ENCODE results near the gene SDF4.

SDF4 gene

DNA sequence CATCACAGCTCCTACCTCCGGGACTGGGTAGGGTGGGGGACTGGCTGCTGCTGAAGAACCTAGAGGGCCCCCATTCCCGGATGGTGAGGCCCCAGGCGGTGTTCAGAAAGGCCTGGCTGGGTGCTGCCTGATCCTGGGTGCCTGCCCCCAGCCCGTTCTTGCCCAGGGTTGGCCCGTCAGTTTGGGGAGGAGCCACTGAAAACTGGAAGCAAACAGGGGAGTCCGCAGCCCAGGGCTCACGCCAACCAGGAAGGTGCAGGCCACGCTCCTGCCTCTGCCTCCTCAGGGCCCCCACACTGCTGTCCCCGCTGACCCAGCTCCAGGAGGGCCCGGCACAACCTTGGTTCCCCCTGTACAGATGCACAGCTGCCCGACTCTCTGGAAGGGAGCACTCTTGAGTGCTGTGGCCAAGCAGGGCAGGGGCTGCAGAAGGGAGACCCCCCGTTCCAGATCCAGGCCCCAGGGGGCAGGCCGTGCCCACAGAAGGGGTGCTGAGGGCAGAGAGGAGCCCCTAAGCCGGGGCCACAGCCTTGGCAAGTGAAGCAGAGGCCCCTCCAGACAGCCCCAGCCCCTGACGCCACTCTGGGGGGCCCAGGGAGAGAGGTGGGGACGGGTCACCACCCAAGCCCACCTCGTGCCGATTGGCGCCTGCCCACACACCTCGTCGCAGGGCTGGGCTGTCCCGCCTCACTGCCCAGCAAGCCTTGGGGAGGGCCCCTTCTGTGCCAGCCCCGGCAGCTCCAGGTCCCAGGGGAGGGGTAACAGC, 9.2 kb upstream of the SDF4 start:
- Histone ChIP-seq H3K4me1 (ENCODE audit: control insufficient read depth, insufficient read depth, low read length, poor library complexity, severe bottlenecking) (peaks cover 13% of the 10 kb centered on the region), H3K4me3 (ENCODE audit: extremely low read depth, insufficient read depth, low read length, poor library complexity, severe bottlenecking) (no peak overlapping the region), H3K27ac (ENCODE audit: low read depth, low read length, severe bottlenecking) (no peak overlapping the region), H3K9me3 (ENCODE audit: control insufficient read depth, low read length) (no peaks in the 10 kb centered on the region), H3K36me3 (ENCODE audit: control insufficient read depth, insufficient read depth, low read length) (peaks cover 3% of the 10 kb centered on the region)
- 84 to 86% methylated on average over 20 to 21 of the region's 23 CpGs for WGBS, 2 experiments (ENCODE audit: insufficient coverage in 2 of 2)

DNA sequence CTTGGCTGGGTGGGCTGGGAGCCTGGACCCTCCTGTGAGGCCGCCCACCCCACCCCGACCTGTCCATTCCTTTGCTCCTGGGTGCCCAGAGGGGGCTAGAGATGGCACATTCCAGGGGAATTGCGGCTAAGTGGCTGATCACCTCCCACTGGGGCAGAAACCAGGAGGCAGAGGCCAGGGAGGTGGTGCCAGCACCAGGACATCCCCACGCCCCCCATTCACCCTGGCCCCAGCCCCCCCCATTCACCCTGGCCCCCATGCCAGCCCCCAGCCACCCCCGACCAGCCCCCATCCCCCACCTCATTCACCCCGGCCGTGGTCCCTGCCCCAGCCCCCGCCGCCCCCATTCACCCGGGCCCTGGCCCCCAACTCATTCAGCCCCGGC, 8.5 kb upstream of the SDF4 start:
- WGBS, 2 experiments (ENCODE audit: insufficient coverage in 2 of 2): 67% methylated on average over 2 of the region's 11 CpGs; no CpG with 5 or more reads in 1 of the 2 experiments
- Histone ChIP-seq H3K27ac (ENCODE audit: low read depth, low read length, severe bottlenecking) (no peak overlapping the region), H3K4me3 (ENCODE audit: extremely low read depth, insufficient read depth, low read length, poor library complexity, severe bottlenecking) (no peak overlapping the region), H3K36me3 (ENCODE audit: control insufficient read depth, insufficient read depth, low read length) (peaks cover 3% of the 10 kb centered on the region), H3K9me3 (ENCODE audit: control insufficient read depth, low read length) (no peaks in the 10 kb centered on the region), H3K4me1 (ENCODE audit: control insufficient read depth, insufficient read depth, low read length, poor library complexity, severe bottlenecking) (peaks cover 13% of the 10 kb centered on the region)

DNA sequence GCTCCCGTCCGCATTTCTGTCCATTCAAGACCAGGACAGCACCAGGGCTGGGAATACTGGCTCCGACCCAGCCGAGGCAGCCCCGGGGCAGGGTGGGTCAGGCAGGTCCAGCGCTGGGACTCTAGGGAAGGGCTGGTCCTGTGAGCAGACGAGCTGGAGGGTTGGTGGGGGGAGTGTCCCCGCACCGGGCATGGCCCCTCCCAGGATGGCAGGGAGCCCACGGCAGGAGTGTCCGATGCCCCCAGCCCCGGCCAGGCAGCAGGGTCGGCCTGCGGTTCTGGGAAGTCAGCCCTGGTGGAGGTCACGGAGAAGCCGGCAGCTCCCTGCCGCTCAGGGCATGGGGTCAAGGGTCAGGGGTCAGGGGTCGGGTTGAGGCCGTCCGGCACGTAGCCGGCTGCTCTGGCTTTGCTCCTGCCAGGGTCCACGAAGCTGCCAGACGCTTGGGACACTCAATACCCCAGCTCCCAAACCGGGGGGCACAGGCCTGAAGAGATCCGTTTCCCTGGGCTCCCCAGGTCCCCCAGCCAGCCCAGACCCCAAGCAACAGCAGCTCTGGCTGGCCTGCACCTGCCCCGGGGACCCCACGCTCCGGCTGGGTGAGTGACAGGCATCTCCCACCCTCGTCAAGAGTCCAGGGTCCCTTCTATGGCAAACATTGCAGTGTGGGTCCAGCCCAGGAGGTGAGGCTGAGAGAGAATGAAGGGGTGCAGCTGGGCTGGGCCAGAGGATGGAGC, 8.0 kb upstream of the SDF4 start:
- H3K9me3 ChIP-seq (ENCODE audit: control insufficient read depth, low read length): no peaks in the 10 kb centered on the region
- H3K36me3 ChIP-seq (ENCODE audit: control insufficient read depth, insufficient read depth, low read length): peaks cover 6% of the 10 kb centered on the region
- H3K4me1 ChIP-seq (ENCODE audit: control insufficient read depth, insufficient read depth, low read length, poor library complexity, severe bottlenecking): peaks cover 13% of the 10 kb centered on the region
- 83 to 85% methylated on average over 26 to 28 of the region's 30 CpGs for WGBS, 2 experiments (ENCODE audit: insufficient coverage in 2 of 2)
- no peak overlapping the region for H3K4me3 ChIP-seq (ENCODE audit: extremely low read depth, insufficient read depth, low read length, poor library complexity, severe bottlenecking)
- H3K27ac ChIP-seq (ENCODE audit: low read depth, low read length, severe bottlenecking): no peak overlapping the region

DNA sequence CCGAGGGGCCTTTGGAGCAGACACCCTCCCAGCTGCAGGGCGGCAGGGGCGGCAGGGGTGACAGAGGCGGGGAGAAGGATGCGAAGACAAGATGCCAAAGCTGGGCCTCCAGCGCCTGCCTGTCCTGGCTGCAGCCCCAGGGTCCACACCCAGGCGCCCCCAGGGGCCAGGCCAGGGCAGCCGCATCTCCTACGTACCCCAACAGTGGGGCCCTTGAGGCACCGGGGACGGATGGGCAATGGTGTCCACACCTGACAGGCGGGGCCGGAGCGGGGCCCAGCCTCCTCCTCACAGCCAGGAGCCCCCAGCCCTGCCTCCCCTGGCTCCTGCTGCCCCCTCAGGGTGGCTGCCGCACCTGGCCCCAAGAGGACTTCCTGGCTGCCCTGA, 7.4 kb upstream of the SDF4 start:
- no peaks in the 10 kb centered on the region for H3K9me3 ChIP-seq (ENCODE audit: control insufficient read depth, low read length)
- H3K4me3 ChIP-seq (ENCODE audit: extremely low read depth, insufficient read depth, low read length, poor library complexity, severe bottlenecking): no peak overlapping the region
- 89 to 93% methylated on average over 9 to 15 of the region's 15 CpGs for WGBS, 2 experiments (ENCODE audit: insufficient coverage in 2 of 2)
- H3K36me3 ChIP-seq (ENCODE audit: control insufficient read depth, insufficient read depth, low read length): peaks cover 10% of the 10 kb centered on the region
- no peak overlapping the region for H3K27ac ChIP-seq (ENCODE audit: low read depth, low read length, severe bottlenecking)
- H3K4me1 ChIP-seq (ENCODE audit: control insufficient read depth, insufficient read depth, low read length, poor library complexity, severe bottlenecking): peaks cover 13% of the 10 kb centered on the region

DNA sequence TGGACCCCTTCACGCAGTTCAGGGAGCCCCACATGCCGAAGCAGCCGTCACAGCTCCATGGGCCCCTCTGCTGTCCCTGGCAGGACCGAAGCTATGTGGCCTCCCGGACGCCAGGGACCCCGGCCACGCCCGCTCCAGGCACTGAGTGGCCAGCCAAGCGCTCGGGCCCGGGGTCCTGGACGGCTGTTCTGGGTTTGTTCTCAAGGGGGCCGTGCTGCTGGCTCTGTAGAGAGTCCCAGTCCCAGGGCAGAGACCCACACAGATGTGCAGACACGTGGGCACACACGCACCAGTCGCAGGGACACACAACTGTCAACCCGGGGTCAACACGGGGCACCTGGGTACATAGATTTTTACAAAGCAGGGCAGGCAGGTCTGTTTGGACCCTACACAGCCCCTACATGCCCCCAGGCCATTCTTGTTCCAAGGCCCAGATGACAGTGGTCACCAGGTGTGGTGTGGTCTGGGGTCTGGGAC, 6.9 kb upstream of the SDF4 start:
- Histone ChIP-seq H3K27ac (ENCODE audit: low read depth, low read length, severe bottlenecking) (no peak overlapping the region), H3K36me3 (ENCODE audit: control insufficient read depth, insufficient read depth, low read length) (peaks cover 9% of the 10 kb centered on the region), H3K4me3 (ENCODE audit: extremely low read depth, insufficient read depth, low read length, poor library complexity, severe bottlenecking) (no peak overlapping the region), H3K9me3 (ENCODE audit: control insufficient read depth, low read length) (no peaks in the 10 kb centered on the region), H3K4me1 (ENCODE audit: control insufficient read depth, insufficient read depth, low read length, poor library complexity, severe bottlenecking) (peaks cover 13% of the 10 kb centered on the region)
- WGBS, 2 experiments (ENCODE audit: insufficient coverage in 2 of 2): 86 to 88% methylated on average over 17 to 19 of the region's 19 CpGs

DNA sequence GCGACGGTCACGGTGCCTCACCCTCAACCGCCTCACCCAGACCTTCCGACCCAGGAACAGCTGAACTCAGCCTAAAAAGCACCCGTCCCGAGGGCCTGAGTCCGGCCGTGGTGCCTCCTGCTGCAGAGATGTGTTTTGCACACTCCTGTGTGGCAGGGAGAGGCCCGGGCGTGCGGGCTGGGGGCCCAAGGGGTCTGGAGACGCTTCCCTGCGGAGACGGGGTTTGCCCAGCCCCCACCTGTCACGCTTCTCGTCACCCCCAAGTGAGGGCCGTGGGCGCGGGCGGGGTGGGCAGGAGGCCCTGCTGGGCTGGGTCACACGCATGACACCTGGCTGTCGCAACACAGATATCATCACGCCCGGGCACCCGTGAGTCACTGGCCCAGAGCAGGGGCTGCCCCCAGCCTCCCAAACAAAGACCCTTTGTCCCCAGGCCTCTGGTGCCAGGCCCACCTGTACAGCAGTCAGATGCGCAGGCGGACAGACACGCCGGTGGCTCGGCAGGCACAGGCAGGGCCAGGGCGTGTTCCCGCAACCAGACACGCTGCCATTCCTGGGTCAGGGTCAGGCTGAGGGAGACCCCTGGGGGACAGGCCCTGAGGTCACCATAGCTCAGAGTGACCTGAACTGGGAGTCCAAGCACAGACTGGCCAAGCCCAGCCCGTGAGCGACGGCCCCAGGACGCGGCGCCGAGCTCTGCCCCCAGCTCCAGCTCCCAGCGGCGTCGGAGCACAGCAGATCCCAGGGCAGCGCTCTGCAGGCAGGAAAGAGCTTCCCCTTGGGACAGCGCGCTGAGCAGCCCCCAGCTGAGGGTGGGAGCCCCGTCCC, 6.3 kb upstream of the SDF4 start:
- H3K27ac ChIP-seq (ENCODE audit: low read depth, low read length, severe bottlenecking): no peak overlapping the region
- H3K9me3 ChIP-seq (ENCODE audit: control insufficient read depth, low read length): no peaks in the 10 kb centered on the region
- no peak overlapping the region for H3K4me3 ChIP-seq (ENCODE audit: extremely low read depth, insufficient read depth, low read length, poor library complexity, severe bottlenecking)
- peaks cover 18% of the 10 kb centered on the region for H3K4me1 ChIP-seq (ENCODE audit: control insufficient read depth, insufficient read depth, low read length, poor library complexity, severe bottlenecking)
- WGBS, 2 experiments (ENCODE audit: insufficient coverage in 2 of 2): 91 to 92% methylated on average over 48 of the region's 48 CpGs
- peaks cover 15% of the 10 kb centered on the region for H3K36me3 ChIP-seq (ENCODE audit: control insufficient read depth, insufficient read depth, low read length)

DNA sequence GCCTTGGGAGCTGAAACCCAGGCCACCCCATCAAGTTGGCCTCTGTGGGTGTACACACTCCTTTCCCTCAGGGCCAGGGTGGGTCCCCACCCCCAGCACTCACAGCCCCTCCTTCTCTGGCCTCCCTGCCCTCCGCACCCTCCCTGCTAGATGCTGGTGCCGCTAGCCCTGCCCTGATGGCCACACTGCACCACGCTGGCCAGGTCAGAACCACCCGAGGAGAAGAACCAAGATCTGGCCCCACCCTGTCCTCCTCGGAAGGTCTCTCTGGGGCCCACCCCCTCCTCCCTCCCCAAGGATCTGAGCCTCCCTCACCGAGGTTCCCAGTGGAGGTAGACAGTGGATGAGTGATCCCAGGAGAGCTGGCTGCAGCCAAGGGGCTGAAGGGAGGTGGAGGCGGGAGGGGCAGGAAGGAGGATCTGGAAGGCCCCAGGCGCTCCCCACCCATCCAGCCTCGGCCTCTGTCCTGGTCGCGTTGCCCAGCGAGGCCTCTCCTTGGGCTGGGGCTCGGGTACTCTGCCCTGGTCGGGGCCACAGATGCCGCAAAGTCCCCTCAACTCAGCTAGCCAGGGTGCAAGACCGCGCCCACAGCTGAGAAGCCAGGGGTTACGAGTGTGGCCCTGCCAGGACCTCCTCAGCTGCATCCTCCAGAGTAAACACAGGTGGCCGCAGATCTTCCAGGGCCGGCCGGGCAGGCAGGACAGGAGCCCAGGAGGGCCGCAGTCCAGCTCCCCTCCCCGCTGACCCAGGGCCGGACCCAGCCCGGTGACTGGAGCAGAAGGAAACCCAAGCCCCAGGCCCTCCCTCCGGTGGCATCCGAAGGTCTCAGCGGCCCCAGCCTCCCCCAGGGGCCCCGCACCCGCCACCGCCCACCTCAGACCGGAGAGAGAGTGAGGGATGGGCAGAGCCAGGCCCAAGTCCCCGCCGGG, 5.4 kb upstream of the SDF4 start:
- peaks cover 21% of the 10 kb centered on the region for H3K4me1 ChIP-seq (ENCODE audit: control insufficient read depth, insufficient read depth, low read length, poor library complexity, severe bottlenecking)
- no peak overlapping the region for H3K4me3 ChIP-seq (ENCODE audit: extremely low read depth, insufficient read depth, low read length, poor library complexity, severe bottlenecking)
- H3K27ac ChIP-seq (ENCODE audit: low read depth, low read length, severe bottlenecking): no peak overlapping the region
- 81 to 84% methylated on average over 27 to 30 of the region's 34 CpGs for WGBS, 2 experiments (ENCODE audit: insufficient coverage in 2 of 2)
- H3K36me3 ChIP-seq (ENCODE audit: control insufficient read depth, insufficient read depth, low read length): peaks cover 15% of the 10 kb centered on the region
- no peaks in the 10 kb centered on the region for H3K9me3 ChIP-seq (ENCODE audit: control insufficient read depth, low read length)

DNA sequence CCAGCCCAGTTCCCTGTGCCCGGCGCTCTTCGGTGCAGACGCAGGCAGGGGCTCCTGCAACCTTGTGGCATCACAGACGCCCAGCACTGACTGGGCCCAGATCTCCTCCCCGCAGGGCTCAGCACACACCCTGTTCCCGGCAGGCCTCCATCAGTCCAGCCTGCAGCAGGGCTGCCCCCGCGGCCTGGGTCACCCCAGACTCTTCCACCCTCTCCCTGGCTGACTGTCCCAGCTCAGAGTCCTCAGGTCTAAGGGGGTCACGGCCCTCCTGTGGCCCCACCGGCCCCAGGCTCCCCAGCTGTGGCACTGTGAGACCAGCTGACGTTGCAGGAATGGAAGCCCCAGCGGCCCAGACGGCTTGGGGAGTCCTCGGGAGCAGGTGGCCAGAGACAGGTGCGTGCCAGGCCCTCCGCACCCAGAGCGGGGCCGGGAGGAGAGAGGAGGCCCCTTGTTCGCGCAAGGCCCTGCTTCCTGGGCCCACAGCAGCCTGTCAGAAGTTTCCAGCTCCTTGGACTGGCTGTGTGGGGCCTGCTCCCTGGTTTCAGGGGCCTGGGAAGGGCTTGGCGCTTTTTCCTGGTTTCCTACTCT, 4.5 kb upstream of the SDF4 start:
- 92 to 97% methylated on average over 14 to 16 of the region's 22 CpGs for WGBS, 2 experiments (ENCODE audit: insufficient coverage in 2 of 2)
- peaks cover 15% of the 10 kb centered on the region for H3K36me3 ChIP-seq (ENCODE audit: control insufficient read depth, insufficient read depth, low read length)
- H3K4me1 ChIP-seq (ENCODE audit: control insufficient read depth, insufficient read depth, low read length, poor library complexity, severe bottlenecking): peaks cover 21% of the 10 kb centered on the region
- H3K4me3 ChIP-seq (ENCODE audit: extremely low read depth, insufficient read depth, low read length, poor library complexity, severe bottlenecking): no peak overlapping the region
- H3K9me3 ChIP-seq (ENCODE audit: control insufficient read depth, low read length): no peaks in the 10 kb centered on the region
- no peak overlapping the region for H3K27ac ChIP-seq (ENCODE audit: low read depth, low read length, severe bottlenecking)

DNA sequence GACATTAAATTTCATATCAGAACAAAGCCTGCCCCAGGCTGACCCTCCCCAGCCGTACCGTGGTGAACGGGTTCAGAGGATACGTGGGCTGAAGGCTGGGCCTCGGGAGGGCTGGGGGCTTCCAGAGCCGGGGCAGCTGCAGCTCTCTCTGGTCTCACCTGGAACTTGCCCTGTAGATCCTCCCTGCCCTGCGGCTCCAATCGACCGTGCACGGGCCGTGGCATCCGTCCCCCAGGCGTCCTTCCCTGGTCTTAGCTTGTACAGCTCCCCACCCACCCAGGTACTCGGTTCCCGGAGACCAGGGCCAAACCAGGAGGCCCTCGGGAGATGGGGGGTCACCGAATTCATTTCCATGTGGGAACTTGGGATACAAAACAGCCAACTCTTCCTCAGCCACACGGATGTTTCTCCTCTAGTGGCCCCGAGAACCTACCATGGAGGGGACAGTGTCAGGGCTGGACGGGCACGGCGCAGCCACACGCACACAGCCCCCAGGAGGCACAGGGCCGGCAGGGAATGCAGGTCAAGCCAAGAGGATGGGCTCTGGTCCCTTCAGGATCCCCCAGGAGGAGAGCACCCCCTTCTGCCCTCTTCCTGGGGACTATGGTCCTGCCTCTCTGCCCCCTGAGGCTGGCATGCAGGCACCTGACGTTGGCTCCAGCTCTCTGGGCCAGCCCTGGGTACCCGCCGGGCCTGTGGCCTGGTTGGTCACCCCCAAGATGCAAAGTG, 3.4 kb upstream of the SDF4 start:
- WGBS, 2 experiments (ENCODE audit: insufficient coverage in 2 of 2): 94 to 95% methylated on average over 22 to 25 of the region's 27 CpGs
- no peaks in the 10 kb centered on the region for H3K9me3 ChIP-seq (ENCODE audit: control insufficient read depth, low read length)
- peaks cover 21% of the 10 kb centered on the region for H3K4me1 ChIP-seq (ENCODE audit: control insufficient read depth, insufficient read depth, low read length, poor library complexity, severe bottlenecking)
- peaks cover 16% of the 10 kb centered on the region for H3K36me3 ChIP-seq (ENCODE audit: control insufficient read depth, insufficient read depth, low read length)
- no peak overlapping the region for H3K27ac ChIP-seq (ENCODE audit: low read depth, low read length, severe bottlenecking)
- no peak overlapping the region for H3K4me3 ChIP-seq (ENCODE audit: extremely low read depth, insufficient read depth, low read length, poor library complexity, severe bottlenecking)
